Measurements from ENCODE around the gene SH2D1B.

The SH2D1B gene

DNA sequence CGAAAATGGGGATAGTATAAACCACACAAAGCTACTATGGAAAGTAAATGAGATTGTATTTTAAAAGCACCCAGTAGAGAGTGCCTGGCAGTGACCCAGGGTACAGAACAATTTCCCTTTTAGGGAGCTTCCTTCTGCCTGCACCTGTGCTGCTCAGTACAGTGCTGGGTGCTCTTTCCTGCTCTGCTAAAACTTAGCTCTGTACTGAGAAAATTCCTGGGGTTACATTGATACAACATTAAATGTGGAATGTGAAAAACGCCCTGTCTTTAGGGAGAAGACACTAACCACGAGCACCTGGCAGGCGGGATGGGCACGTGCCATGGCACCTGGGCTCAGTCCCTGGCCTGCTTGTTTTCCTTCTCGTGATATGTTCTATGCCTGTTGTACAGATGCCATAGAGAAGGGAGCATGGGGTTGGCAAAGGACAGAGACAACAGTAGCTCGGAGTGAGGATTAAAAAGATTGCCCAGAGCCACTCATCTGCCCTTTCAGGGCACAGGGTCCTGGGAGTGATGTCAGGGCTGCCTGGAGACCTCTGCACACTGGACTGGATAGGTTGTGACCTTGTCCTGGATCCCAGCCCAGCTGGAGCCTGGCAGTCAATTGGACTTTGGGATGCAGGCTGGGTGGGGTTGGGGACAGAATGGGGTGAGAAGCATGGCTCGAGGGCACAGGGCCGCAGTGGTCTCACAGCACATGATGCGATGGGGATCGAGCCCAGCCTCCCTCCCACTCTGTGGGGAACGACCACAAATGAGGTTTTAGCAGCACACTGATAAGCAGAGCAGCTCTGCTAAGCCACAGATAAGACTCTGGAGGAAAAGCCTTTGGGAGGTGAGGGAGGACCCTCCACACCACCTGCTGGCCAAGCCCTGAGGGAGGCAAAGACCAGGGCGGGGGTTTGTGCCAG lies 39.5 kb downstream of the SH2D1B start:
- Histone ChIP-seq H2BK12ac (ENCODE audit: low read length) (peak overlapping the region; percentile 36), H3K4me1 (ENCODE audit: control insufficient read depth in 2 of 2, insufficient read depth in 1 of 2, low read depth in 1 of 2, low read length in 2 of 2) (peaks cover 2 to 16% of the 10 kb centered on the region in 2 donors), H3K18ac (ENCODE audit: low read length) (peak overlapping the region; percentile 23), H3K27me3 (ENCODE audit: control insufficient read depth in 3 of 3, insufficient read depth in 3 of 3, low read depth in 1 of 3, low read length in 3 of 3) (no peaks in the 10 kb centered on the region), H3K14ac (ENCODE audit: low read length) (no peak overlapping the region), H3K9ac (ENCODE audit: low read depth, low read length, poor library complexity) (no peak overlapping the region), H3K23ac (ENCODE audit: low read depth, low read length, poor library complexity) (no peak overlapping the region), H4K91ac (ENCODE audit: low read depth, low read length, poor library complexity) (no peak overlapping the region), H2AFZ (ENCODE audit: low read length) (no peak overlapping the region), H2AK5ac (ENCODE audit: low read depth, low read length) (no peak overlapping the region), H3K4me2 (ENCODE audit: insufficient read depth, low read length, poor library complexity, severe bottlenecking) (no peak overlapping the region), H2BK5ac (ENCODE audit: low read length) (no peak overlapping the region), H3K4me3 (ENCODE audit: low read length in 2 of 2) (no peak overlapping the region), H2BK15ac (ENCODE audit: low read length) (no peak overlapping the region), H3K27ac (replicated peaks; ENCODE audit: low read length) (no peak overlapping the region), H3K9me3 (replicated peaks in 1 of 2; ENCODE audit: control insufficient read depth in 2 of 2, insufficient read depth in 1 of 2, low read depth in 1 of 2, low read length in 2 of 2) (no peaks in the 10 kb centered on the region), H3K36me3 (replicated peaks in 1 of 2; ENCODE audit: control insufficient read depth in 2 of 2, insufficient read depth in 2 of 2, low read length in 2 of 2) (peaks cover 0 to 57% of the 10 kb centered on the region in 2 donors), H3K79me1 (ENCODE audit: low read depth, low read length) (no peaks in the 10 kb centered on the region), H2BK120ac (ENCODE audit: low read depth, low read length) (no peak overlapping the region), H4K8ac (ENCODE audit: low read depth, low read length) (no peak overlapping the region), H3K4ac (ENCODE audit: low read length) (no peak overlapping the region)
- DNase-seq (ENCODE audit: low spot score) = no peak
- no CpG with 5 or more reads among the region's 13 CpGs for whole genome bisulfite sequencing, 2 donors (ENCODE audit: extremely low coverage in 2 of 2, insufficient read length in 2 of 2, insufficient replicate concordance in 1 of 2)

- no peak overlapping the region for H3K18ac ChIP-seq (ENCODE audit: low read length)
- H3K4me1 ChIP-seq (ENCODE audit: control insufficient read depth in 2 of 2, insufficient read depth in 1 of 2, low read depth in 1 of 2, low read length in 2 of 2) = peaks cover 2 to 16% of the 10 kb centered on the region in 2 donors
- no peak overlapping the region for H2AK5ac ChIP-seq (ENCODE audit: low read depth, low read length)
- WGBS, 2 donors (ENCODE audit: extremely low coverage in 2 of 2, insufficient read length in 2 of 2, insufficient replicate concordance in 1 of 2) = no CpG with 5 or more reads among the region's 6 CpGs
- no peak overlapping the region for H3K27ac ChIP-seq (replicated peaks; ENCODE audit: low read length)
- no peak overlapping the region for H2BK120ac ChIP-seq (ENCODE audit: low read depth, low read length)
- H4K91ac ChIP-seq (ENCODE audit: low read depth, low read length, poor library complexity) = no peak overlapping the region
- no peak overlapping the region for H3K4ac ChIP-seq (ENCODE audit: low read length)
- no peak overlapping the region for H3K4me3 ChIP-seq (ENCODE audit: low read length in 2 of 2)
- H2AFZ ChIP-seq (ENCODE audit: low read length) = no peak overlapping the region
- peaks cover 0 to 65% of the 10 kb centered on the region in 2 donors for H3K36me3 ChIP-seq (replicated peaks in 1 of 2; ENCODE audit: control insufficient read depth in 2 of 2, insufficient read depth in 2 of 2, low read length in 2 of 2)
- no peak overlapping the region for H2BK5ac ChIP-seq (ENCODE audit: low read length)
- H3K14ac ChIP-seq (ENCODE audit: low read length) = no peak overlapping the region
- no peak overlapping the region for H2BK12ac ChIP-seq (ENCODE audit: low read length)
- H2BK15ac ChIP-seq (ENCODE audit: low read length) = no peak overlapping the region
- no peaks in the 10 kb centered on the region for H3K79me1 ChIP-seq (ENCODE audit: low read depth, low read length)
- no peak overlapping the region for H4K8ac ChIP-seq (ENCODE audit: low read depth, low read length)
- H3K9me3 ChIP-seq (replicated peaks in 1 of 2; ENCODE audit: control insufficient read depth in 2 of 2, insufficient read depth in 1 of 2, low read depth in 1 of 2, low read length in 2 of 2) = no peaks in the 10 kb centered on the region
- H3K23ac ChIP-seq (ENCODE audit: low read depth, low read length, poor library complexity) = no peak overlapping the region
- H3K4me2 ChIP-seq (ENCODE audit: insufficient read depth, low read length, poor library complexity, severe bottlenecking) = no peak overlapping the region
- no peak overlapping the region for H3K9ac ChIP-seq (ENCODE audit: low read depth, low read length, poor library complexity)
- H3K27me3 ChIP-seq (ENCODE audit: control insufficient read depth in 3 of 3, insufficient read depth in 3 of 3, low read depth in 1 of 3, low read length in 3 of 3) = no peaks in the 10 kb centered on the region
- DNase-seq (ENCODE audit: low spot score) = no peak
Observed at GRCh38 chr1:162371611-162372010, 40.3 kb downstream of the SH2D1B start.

GRCh38 chr1:162370721-162371120 lies 41.2 kb downstream of the SH2D1B start:
- no peak for DNase-seq (ENCODE audit: low spot score)
- Histone ChIP-seq H3K9ac (ENCODE audit: low read depth, low read length, poor library complexity) (no peak overlapping the region), H3K23ac (ENCODE audit: low read depth, low read length, poor library complexity) (no peak overlapping the region), H2BK5ac (ENCODE audit: low read length) (no peak overlapping the region), H2AK5ac (ENCODE audit: low read depth, low read length) (no peak overlapping the region), H3K4me3 (ENCODE audit: low read length in 2 of 2) (no peak overlapping the region), H3K14ac (ENCODE audit: low read length) (no peak overlapping the region), H4K8ac (ENCODE audit: low read depth, low read length) (no peak overlapping the region), H3K36me3 (replicated peaks in 1 of 2; ENCODE audit: control insufficient read depth in 2 of 2, insufficient read depth in 2 of 2, low read length in 2 of 2) (peaks cover 0 to 71% of the 10 kb centered on the region in 2 donors), H3K4me2 (ENCODE audit: insufficient read depth, low read length, poor library complexity, severe bottlenecking) (no peak overlapping the region), H3K4me1 (ENCODE audit: control insufficient read depth in 2 of 2, insufficient read depth in 1 of 2, low read depth in 1 of 2, low read length in 2 of 2) (peaks cover 2 to 16% of the 10 kb centered on the region in 2 donors), H2BK12ac (ENCODE audit: low read length) (no peak overlapping the region), H3K18ac (ENCODE audit: low read length) (no peak overlapping the region), H3K4ac (ENCODE audit: low read length) (no peak overlapping the region), H3K9me3 (replicated peaks in 1 of 2; ENCODE audit: control insufficient read depth in 2 of 2, insufficient read depth in 1 of 2, low read depth in 1 of 2, low read length in 2 of 2) (no peaks in the 10 kb centered on the region), H3K27ac (replicated peaks; ENCODE audit: low read length) (no peak overlapping the region), H2BK15ac (ENCODE audit: low read length) (no peak overlapping the region), H2BK120ac (ENCODE audit: low read depth, low read length) (no peak overlapping the region), H2AFZ (ENCODE audit: low read length) (no peak overlapping the region), H3K79me1 (ENCODE audit: low read depth, low read length) (no peaks in the 10 kb centered on the region), H3K27me3 (ENCODE audit: control insufficient read depth in 3 of 3, insufficient read depth in 3 of 3, low read depth in 1 of 3, low read length in 3 of 3) (no peaks in the 10 kb centered on the region), H4K91ac (ENCODE audit: low read depth, low read length, poor library complexity) (no peak overlapping the region)
- WGBS, 2 donors (ENCODE audit: extremely low coverage in 2 of 2, insufficient read length in 2 of 2, insufficient replicate concordance in 1 of 2) = no CpG with 5 or more reads among the region's 3 CpGs

DNA sequence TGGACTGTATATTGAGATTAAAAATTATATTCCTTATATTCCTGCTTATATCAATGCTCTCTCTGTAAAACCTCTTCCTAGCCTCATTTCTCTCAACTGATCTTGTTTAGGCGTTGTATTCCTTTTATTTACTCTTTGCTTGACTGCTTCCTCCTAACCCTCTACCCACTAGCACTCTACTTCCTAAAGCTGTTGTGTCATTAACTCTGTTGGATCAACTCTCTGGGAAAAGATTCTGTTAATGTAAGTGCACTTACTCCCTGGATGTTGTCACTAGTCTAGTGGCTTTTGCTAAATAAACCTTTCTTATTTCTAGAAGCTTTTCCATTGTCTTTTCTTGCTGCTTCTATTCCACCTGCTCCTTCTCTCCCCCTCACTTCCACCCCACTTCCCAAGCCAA lies 41.8 kb downstream of the SH2D1B start:
- Histone ChIP-seq H2AFZ (ENCODE audit: low read length) (no peak overlapping the region), H3K4ac (ENCODE audit: low read length) (no peak overlapping the region), H2AK5ac (ENCODE audit: low read depth, low read length) (no peak overlapping the region), H3K27me3 (ENCODE audit: control insufficient read depth in 3 of 3, insufficient read depth in 3 of 3, low read depth in 1 of 3, low read length in 3 of 3) (no peaks in the 10 kb centered on the region), H3K27ac (replicated peaks; ENCODE audit: low read length) (no peak overlapping the region), H4K91ac (ENCODE audit: low read depth, low read length, poor library complexity) (no peak overlapping the region), H2BK120ac (ENCODE audit: low read depth, low read length) (no peak overlapping the region), H3K18ac (ENCODE audit: low read length) (no peak overlapping the region), H2BK15ac (ENCODE audit: low read length) (no peak overlapping the region), H3K23ac (ENCODE audit: low read depth, low read length, poor library complexity) (no peak overlapping the region), H3K4me2 (ENCODE audit: insufficient read depth, low read length, poor library complexity, severe bottlenecking) (no peak overlapping the region), H3K4me3 (ENCODE audit: low read length in 2 of 2) (no peak overlapping the region), H2BK5ac (ENCODE audit: low read length) (no peak overlapping the region), H3K9ac (ENCODE audit: low read depth, low read length, poor library complexity) (no peak overlapping the region), H2BK12ac (ENCODE audit: low read length) (no peak overlapping the region), H3K14ac (ENCODE audit: low read length) (no peak overlapping the region), H3K9me3 (replicated peaks in 1 of 2; ENCODE audit: control insufficient read depth in 2 of 2, insufficient read depth in 1 of 2, low read depth in 1 of 2, low read length in 2 of 2) (no peaks in the 10 kb centered on the region), H4K8ac (ENCODE audit: low read depth, low read length) (no peak overlapping the region), H3K36me3 (replicated peaks in 1 of 2; ENCODE audit: control insufficient read depth in 2 of 2, insufficient read depth in 2 of 2, low read length in 2 of 2) (peaks cover 0 to 71% of the 10 kb centered on the region in 2 donors), H3K79me1 (ENCODE audit: low read depth, low read length) (no peaks in the 10 kb centered on the region), H3K4me1 (ENCODE audit: control insufficient read depth in 2 of 2, insufficient read depth in 1 of 2, low read depth in 1 of 2, low read length in 2 of 2) (peaks cover 2 to 16% of the 10 kb centered on the region in 2 donors)
- WGBS, 2 donors (ENCODE audit: extremely low coverage in 2 of 2, insufficient read length in 2 of 2, insufficient replicate concordance in 1 of 2) = no CpG with 5 or more reads among the region's 1 CpG
- DNase-seq (ENCODE audit: low spot score) = no peak

All from neuronal stem cell (in vitro differentiated cells).